Stomach (tissue), 4 donors: ENCODE data around the gene ZNRF2.

Experiments used
- EP300 ChIP-seq: sonication (generic); formaldehyde crosslinking; IDR thresholded peaks from one replicate; pipeline ENCODE4 v1.6.1; 2017; ENCODE audit warnings: antibody characterized with exemption
- POLR2A ChIP-seq, 4 donors: fragments of 450-650 bp; IDR thresholded peaks; one replicate each; pipeline ENCODE4 v1.6.1; 2016; ENCODE audit warnings: antibody characterized with exemption in 4 of 4, control low read depth in 2 of 4, mild to moderate bottlenecking in 1 of 4, moderate library complexity in 1 of 4
- POLR2AphosphoS5 ChIP-seq, 3 donors: sonication (generic); formaldehyde crosslinking; IDR thresholded peaks; one replicate each; pipeline ENCODE4 v1.6.1; 2016; ENCODE audit warnings: antibody characterized with exemption in 3 of 3
- TF ChIP-seq, protein P1 (sequence below), 7 experiments: fragments of 450-650 bp in 4 of 7; fragments of 200-600 bp in 3 of 7; sonication (generic) in 3 of 7; IDR thresholded peaks; one replicate each; pipeline ENCODE4 v1.5.1; 2016 to 2019; ENCODE audit warnings: antibody characterized with exemption in 7 of 7, control low read depth in 2 of 7, mild to moderate bottlenecking in 1 of 7

DNA sequence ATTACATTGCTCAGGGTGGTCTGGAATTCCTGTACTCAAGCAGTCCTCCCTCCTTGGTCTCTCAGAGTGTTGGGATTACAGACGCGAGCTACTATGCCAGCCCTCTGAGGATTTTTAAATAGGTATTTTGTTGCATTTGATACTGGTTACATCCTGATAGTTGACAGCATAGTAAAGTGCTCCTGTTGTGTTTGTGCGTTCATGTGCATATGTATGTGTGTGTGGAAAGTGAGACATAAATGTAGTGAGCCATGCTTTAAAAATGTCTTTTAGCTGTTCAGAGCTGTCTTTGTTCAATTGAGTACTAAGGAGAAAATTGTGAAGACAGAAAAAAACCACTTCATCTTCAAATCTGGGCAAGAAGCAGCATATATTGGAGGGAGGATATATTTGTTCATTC, 27.8 kb downstream of the ZNRF2 start:
- TF ChIP-seq, protein P1, sequence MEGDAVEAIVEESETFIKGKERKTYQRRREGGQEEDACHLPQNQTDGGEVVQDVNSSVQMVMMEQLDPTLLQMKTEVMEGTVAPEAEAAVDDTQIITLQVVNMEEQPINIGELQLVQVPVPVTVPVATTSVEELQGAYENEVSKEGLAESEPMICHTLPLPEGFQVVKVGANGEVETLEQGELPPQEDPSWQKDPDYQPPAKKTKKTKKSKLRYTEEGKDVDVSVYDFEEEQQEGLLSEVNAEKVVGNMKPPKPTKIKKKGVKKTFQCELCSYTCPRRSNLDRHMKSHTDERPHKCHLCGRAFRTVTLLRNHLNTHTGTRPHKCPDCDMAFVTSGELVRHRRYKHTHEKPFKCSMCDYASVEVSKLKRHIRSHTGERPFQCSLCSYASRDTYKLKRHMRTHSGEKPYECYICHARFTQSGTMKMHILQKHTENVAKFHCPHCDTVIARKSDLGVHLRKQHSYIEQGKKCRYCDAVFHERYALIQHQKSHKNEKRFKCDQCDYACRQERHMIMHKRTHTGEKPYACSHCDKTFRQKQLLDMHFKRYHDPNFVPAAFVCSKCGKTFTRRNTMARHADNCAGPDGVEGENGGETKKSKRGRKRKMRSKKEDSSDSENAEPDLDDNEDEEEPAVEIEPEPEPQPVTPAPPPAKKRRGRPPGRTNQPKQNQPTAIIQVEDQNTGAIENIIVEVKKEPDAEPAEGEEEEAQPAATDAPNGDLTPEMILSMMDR (IDR thresholded peaks at IDR 0.05), result no peak
- TF ChIP-seq POLR2A (IDR thresholded peaks at IDR 0.05), result no peak
- TF ChIP-seq POLR2AphosphoS5 (IDR thresholded peaks at IDR 0.05), result no peak
- no peak for TF ChIP-seq EP300
